ENCODE data around the gene CACYBP.

Gene CACYBP

GRCh38 chr1:174957829-174958228, 41.9 kb upstream of the CACYBP start:
- TF ChIP-seq CTCF (IDR thresholded peaks at IDR 0.05; ENCODE audit: low read depth, low read length) = no peak
- DNase-seq (ENCODE audit: extremely low read depth, low read depth) = no peak

DNA sequence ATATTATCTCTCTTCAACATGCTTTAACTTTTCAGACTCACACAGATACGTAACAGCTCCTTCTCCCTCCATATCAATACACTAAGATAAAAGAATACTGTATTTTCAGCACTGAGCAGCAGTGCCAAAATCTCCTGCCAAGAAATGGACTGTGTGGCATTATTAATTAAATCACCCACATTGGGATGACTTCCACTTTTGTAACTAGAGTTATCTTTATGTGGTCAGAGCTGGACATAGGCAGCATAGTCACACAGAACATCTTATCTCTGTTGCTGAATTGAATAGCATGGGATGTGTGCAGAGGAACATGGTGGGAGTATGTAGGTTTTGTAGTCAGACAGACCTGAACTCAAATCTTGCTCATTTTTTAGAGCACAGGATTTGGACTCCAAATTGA, 41.4 kb upstream of the CACYBP start:
- TF ChIP-seq CTCF (IDR thresholded peaks at IDR 0.05; ENCODE audit: low read depth, low read length) = no peak
- DNase-seq (ENCODE audit: extremely low read depth, low read depth) = no peak

DNA sequence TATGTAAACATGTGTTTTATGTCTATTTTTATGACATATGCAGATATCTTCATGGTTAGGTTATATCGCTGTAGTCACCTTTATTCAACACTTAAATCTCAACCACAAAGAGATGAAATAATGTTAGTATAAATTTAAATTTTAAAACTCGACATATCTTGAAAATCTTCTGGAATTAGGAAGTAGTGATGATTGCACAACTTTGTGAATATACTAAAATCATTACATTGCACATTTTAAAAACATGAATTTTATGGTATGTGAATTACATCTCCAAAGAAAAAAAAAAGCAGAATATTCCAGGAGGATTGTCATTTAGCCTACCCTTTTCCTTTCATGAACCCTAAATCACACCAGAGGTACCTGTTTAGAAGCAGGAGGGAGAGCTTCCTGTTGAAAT, 39.4 kb upstream of the CACYBP start:
- no peak for DNase-seq (ENCODE audit: extremely low read depth, low read depth)
- no peak for TF ChIP-seq CTCF (IDR thresholded peaks at IDR 0.05; ENCODE audit: low read depth, low read length)

- no peak for TF ChIP-seq CTCF (IDR thresholded peaks at IDR 0.05; ENCODE audit: low read depth, low read length)
- no peak for DNase-seq (ENCODE audit: extremely low read depth, low read depth)
These were observed 36.1 kb upstream of the CACYBP start for GRCh38 chr1:174963529-174964125.

- no peak for DNase-seq (ENCODE audit: extremely low read depth, low read depth)
- TF ChIP-seq CTCF (IDR thresholded peaks at IDR 0.05; ENCODE audit: low read depth, low read length) = no peak
These were observed 35.3 kb upstream of the CACYBP start for GRCh38 chr1:174964261-174964971.

GRCh38 chr1:174964972-174965361, 34.8 kb upstream of the CACYBP start:
- no peak for DNase-seq (ENCODE audit: extremely low read depth, low read depth)
- TF ChIP-seq CTCF (IDR thresholded peaks at IDR 0.05; ENCODE audit: low read depth, low read length) = no peak; the same call in 1 of the 2 replicates

DNA sequence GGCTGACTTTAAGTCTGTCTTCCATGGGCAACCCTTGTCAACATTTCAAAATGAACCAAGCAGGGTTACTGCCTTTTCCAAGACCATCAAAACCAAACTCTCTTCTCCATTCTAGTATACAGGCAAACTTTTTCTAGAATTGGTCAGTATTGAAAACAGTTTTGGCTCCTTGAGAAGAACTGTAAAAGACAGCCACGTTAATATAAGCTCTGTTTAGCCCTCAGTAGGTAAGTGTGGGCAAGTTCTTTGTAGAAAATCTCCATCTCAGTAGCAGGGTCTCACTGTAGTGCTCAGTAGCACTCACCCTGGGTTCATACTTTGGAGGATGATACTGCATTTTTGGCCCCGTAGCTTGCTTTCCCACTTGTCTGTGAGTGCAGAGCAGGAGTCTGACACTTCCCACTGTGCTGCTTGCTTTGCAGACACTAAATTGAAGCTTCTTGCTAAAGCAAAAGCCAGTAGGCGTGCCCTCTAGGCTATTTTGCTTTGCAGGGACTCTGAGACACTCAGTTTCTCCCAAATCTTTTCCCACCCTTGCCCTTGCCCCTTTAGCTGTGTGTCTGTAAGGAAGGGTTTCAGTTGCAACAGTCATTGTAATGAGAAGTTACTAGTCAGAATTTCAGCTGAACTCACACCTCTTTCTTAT, 34.3 kb upstream of the CACYBP start:
- no peak for TF ChIP-seq CTCF (IDR thresholded peaks at IDR 0.05; ENCODE audit: low read depth, low read length)
- no peak for DNase-seq (ENCODE audit: extremely low read depth, low read depth)

All from AG09319 (cell line).